GM12864 (cell line): ENCODE measurements around the gene DAGLA.

Experiments used
- DNase-seq: peaks from one replicate; pipeline ENCODE4 v3.0.0-alpha.2; 2011; ENCODE audit warnings: low read depth
- H3K4me3 ChIP-seq: 2 replicates; pipeline ENCODE4 v1.5.1; 2011; ENCODE audit warnings: mild to moderate bottlenecking, low read depth, low read length, control low read depth
- TF ChIP-seq, protein P1 (sequence below): IDR thresholded peaks from 2 replicates; pipeline ENCODE4 v1.5.1; 2011; ENCODE audit warnings: low read depth, mild to moderate bottlenecking, moderate library complexity, low read length, control low read depth, inconsistent platforms; ENCODE audit errors: missing control alignments

DAGLA gene

DNA sequence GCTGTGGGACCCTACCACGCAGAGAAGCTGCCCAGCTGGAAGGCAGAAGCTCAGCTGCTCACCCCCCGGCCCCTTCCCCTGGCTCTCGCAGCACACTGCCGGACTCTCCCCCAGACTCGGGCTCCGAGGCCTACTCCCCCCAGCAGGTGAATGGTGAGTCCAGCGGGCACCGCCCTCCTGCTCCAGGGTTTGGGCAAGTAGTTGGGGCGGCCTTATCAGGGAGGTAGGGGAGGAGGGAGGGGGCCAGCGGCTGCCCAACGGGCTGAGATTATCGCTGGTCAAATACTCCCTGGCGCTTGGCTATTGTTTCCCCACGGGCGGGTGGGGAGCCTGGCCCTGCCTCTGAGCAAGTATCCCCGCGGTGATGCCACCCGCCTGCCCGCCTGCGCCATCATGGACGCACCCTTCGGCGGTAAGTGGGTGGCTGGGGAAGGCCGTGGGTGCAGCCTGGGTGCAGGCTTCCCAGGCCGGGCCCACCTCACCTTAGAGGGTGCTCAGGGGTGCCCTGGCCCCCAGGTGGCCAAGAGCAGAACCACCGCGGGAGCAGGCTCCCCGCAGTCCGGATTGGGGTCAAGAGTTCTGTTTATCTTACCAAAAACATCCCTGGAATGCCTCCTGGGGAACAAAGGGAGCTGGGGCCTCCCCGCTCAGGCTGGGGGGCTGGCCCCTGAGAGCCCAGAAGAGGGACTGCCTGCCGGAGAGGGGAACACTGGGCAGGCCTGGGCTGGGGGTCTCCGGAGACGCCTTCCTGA is 89.2 kb downstream of the DAGLA start:
- H3K4me3 ChIP-seq = no peak overlapping the region
- TF ChIP-seq, protein P1, sequence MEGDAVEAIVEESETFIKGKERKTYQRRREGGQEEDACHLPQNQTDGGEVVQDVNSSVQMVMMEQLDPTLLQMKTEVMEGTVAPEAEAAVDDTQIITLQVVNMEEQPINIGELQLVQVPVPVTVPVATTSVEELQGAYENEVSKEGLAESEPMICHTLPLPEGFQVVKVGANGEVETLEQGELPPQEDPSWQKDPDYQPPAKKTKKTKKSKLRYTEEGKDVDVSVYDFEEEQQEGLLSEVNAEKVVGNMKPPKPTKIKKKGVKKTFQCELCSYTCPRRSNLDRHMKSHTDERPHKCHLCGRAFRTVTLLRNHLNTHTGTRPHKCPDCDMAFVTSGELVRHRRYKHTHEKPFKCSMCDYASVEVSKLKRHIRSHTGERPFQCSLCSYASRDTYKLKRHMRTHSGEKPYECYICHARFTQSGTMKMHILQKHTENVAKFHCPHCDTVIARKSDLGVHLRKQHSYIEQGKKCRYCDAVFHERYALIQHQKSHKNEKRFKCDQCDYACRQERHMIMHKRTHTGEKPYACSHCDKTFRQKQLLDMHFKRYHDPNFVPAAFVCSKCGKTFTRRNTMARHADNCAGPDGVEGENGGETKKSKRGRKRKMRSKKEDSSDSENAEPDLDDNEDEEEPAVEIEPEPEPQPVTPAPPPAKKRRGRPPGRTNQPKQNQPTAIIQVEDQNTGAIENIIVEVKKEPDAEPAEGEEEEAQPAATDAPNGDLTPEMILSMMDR = peak; percentile 14
- DNase-seq = no peak

DNA sequence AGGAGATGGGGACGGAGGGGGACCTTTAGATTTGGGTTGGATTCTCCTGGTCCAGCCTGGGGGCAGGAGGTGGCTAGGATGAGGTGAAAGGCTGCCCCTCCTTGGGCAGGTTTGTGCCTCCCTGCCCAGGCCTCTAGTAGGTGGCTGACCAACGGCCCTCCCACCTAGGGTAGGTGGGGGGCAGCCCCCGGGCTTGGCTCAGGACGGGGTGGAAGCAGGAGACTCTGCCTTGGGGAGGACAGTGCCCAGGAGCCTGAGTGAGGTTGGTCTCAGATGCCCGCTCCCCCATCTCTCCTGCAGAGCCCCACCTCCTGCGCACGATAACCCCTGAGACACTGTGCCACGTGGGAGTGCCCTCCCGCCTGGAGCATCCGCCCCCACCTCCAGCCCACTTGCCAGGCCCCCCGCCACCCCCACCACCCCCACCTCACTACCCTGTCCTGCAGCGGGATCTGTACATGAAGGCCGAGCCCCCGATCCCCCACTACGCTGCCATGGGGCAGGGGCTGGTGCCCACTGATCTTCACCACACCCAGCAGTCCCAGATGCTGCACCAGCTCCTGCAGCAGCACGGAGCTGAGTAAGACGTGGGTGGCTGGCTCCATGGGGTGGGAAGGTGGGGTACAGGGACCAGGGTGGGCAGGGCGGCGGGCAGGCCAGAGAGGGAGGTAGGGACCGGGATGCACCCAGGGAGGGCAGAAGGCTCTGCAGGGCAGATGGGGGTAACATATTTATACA is 89.9 kb downstream of the DAGLA start:
- H3K4me3 ChIP-seq = no peak overlapping the region
- DNase-seq = no peak
- TF ChIP-seq, protein P1 = no peak

DNA sequence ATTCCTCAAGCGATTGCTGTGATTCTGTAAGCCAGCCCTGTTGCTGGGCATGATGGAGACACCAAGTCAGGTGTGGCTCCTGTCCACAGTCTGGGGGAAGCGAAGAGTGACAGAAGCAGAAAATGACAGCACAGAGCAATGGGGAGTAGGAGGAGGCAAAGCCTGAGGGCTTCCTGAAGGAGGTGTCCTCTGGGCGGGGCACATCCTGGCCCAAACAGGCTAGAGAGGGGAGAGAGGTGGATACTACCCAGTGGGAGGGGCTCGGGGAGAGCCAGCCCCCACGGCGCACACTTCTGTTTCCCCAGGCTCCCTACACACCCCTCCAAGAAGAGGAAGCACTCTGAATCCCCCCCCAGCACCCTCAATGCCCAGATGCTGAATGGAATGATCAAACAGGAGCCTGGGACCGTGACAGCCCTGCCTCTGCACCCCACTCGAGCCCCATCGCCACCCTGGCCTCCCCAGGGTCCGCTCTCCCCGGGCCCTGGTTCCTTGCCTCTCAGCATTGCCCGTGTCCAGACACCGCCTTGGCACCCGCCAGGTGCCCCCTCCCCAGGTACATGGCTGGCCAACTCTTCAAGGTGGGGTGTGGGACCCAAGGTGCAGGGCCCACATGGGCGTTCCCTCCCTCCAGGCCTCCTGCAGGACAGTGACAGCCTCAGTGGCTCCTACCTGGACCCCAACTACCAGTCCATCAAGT is 91.2 kb downstream of the DAGLA start:
- no peak for DNase-seq

DNA sequence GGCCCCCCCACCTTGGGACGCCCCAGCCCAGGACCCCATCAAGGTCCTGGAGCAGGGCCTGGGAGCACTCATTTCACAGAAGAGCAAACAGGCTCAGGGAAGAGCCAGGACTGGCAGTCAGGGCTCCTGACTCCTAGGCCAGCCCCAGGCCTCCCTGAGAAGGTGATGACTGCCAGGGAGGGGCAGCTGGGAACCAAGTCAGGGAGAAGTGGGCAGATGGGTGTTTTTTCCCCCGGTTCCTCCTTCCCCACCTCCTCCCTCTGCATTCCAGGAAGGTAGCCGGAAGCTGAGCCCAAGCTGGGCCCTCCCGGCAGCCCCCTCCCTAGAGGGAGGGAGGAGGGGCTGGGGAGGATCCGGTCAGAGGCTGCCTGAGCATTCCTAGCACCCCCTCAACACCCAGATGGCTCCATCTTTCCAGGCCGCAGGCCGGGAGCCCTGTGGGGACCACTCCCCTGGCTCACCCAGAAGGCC is 91.8 kb downstream of the DAGLA start:
- TF ChIP-seq, protein P1 = no peak
- no peak for DNase-seq
- H3K4me3 ChIP-seq = no peak overlapping the region

More for the DNA sequence above, 91.2 kb downstream of the DAGLA start:
- H3K4me3 ChIP-seq = no peak overlapping the region
- TF ChIP-seq, protein P1 = no peak

DNA sequence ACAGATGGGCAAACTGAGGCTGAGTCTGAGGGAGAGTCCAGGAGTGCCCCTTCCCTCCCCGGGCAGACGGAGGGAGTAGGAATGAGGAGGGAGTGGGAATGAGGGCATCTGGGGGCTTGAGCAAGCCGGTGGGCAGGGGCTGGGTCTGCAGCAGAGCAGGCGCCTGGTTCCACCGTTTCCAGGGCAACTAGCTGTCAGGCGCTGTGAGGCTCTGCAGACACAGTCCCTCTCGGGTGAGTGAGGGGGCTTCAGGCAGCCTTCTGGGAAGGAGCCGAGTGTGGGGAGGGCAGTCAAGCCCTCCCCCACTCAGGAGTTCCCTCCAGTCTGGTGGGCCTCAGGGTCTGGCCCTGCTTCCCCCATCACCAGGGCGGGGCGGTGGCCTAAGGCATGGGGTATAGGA is 93.2 kb downstream of the DAGLA start:
- no peak for DNase-seq
- TF ChIP-seq, protein P1 = no peak
- H3K4me3 ChIP-seq = no peak overlapping the region

DNA sequence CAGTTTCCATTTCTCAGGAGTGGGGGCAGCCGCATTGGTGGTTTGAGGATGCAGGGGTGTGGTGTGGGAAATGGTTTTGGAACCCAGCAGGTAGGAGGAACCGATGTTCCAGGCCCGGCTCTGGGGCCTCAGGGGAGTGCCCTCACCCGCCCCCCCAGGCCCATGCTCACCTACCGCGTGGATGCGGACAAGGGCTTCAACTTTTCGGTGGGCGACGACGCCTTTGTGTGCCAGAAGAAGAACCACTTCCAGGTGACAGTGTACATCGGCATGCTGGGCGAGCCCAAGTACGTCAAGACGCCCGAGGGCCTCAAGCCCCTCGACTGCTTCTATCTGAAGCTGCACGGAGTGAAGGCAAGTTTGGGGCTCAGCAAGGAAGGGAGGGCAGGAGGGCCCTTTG is 93.6 kb downstream of the DAGLA start:
- H3K4me3 ChIP-seq = no peak overlapping the region
- no peak for DNase-seq
- TF ChIP-seq, protein P1 = no peak
